MM.1S (cell line): Measurements from ENCODE around the gene REEP2.
A peak's percentile ranks its signal among the peaks of the same experiment; 100 is the strongest.
"Not testable (repeated sequence)": the region's sequence is repeated elsewhere in the genome, so short reads cannot be mapped to it uniquely, and the experiment has no call there.

Experiments
- DNase-seq: peaks from one replicate; pipeline ENCODE4 v3.0.0-alpha.2; 2015
- H2AFZ ChIP-seq: fragments of 300-600 bp; sonication (generic); 2 replicates; pipeline ENCODE4 v1.6.0; 2016; ENCODE audit warnings: antibody characterized with exemption, low read length
- H3F3A ChIP-seq: fragments of 300-600 bp; sonication (generic); 2 replicates; pipeline ENCODE4 v1.6.1; 2016; ENCODE audit warnings: mild to moderate bottlenecking, antibody characterized with exemption, low read length, moderate library complexity, mixed read lengths; ENCODE audit not compliant: insufficient read depth
- H3K27ac ChIP-seq: fragments of 300-600 bp; sonication (generic); 2 replicates; pipeline ENCODE4 v1.5.1; 2016; ENCODE audit warnings: mild to moderate bottlenecking, low read length
- H3K27me3 ChIP-seq: fragments of 300-600 bp; sonication (generic); replicated peaks from 2 replicates; pipeline ENCODE4 v1.6.0; 2016; ENCODE audit warnings: low read length; ENCODE audit not compliant: insufficient read depth
- H3K36me3 ChIP-seq: fragments of 300-600 bp; sonication (generic); replicated peaks from 2 replicates; pipeline ENCODE4 v1.6.1; 2016; ENCODE audit warnings: mild to moderate bottlenecking, low read length, mixed read lengths; ENCODE audit not compliant: insufficient read depth
- H3K4me1 ChIP-seq: fragments of 300-600 bp; sonication (generic); 2 replicates; pipeline ENCODE4 v1.6.1; 2016; ENCODE audit warnings: low read length, mixed read lengths
- H3K4me2 ChIP-seq: fragments of 300-600 bp; sonication (generic); 2 replicates; pipeline ENCODE4 v1.6.0; 2016; ENCODE audit warnings: low read depth, low read length
- H3K4me3 ChIP-seq: fragments of 300-600 bp; sonication (generic); 2 replicates; pipeline ENCODE4 v1.5.1; 2016; ENCODE audit warnings: low read length, mixed read lengths
- H3K79me2 ChIP-seq: fragments of 300-600 bp; sonication (generic); 2 replicates; pipeline ENCODE4 v1.6.1; 2016; ENCODE audit warnings: mixed run types, low read length, mixed read lengths
- H3K9ac ChIP-seq: fragments of 300-600 bp; sonication (generic); 2 replicates; pipeline ENCODE4 v1.6.1; 2016; ENCODE audit warnings: low read length, mixed read lengths
- H3K9me2 ChIP-seq: fragments of 300-600 bp; sonication (generic); replicated peaks from 2 replicates; pipeline ENCODE4 v1.6.1; 2016; ENCODE audit warnings: mild to moderate bottlenecking, low read length, mixed read lengths; ENCODE audit not compliant: insufficient read depth
- H3K9me3 ChIP-seq: fragments of 300-600 bp; sonication (generic); replicated peaks from 2 replicates; pipeline ENCODE4 v1.6.1; 2016; ENCODE audit warnings: mild to moderate bottlenecking, low read length, mixed read lengths; ENCODE audit not compliant: insufficient read depth
- H4K20me1 ChIP-seq: fragments of 300-600 bp; sonication (generic); 2 replicates; pipeline ENCODE4 v1.6.1; 2016; ENCODE audit warnings: mild to moderate bottlenecking, low read length, moderate library complexity, mixed read lengths; ENCODE audit not compliant: insufficient read depth
- EZH2 ChIP-seq: fragments of 300-600 bp; sonication (generic); optimal IDR thresholded peaks from 2 replicates; pipeline ENCODE3; 2017; ENCODE audit warnings: low read depth, mild to moderate bottlenecking, antibody characterized with exemption, low read length, mixed read lengths
- EZH2phosphoT487 ChIP-seq: fragments of 300-600 bp; sonication (generic); IDR thresholded peaks from 2 replicates; pipeline ENCODE4 v1.6.1; 2018; ENCODE audit warnings: antibody characterized with exemption, low read length
- TF ChIP-seq, protein P1 (sequence below): fragments of 300-600 bp; sonication (generic); IDR thresholded peaks from 2 replicates; pipeline ENCODE4 v1.5.1; 2016; ENCODE audit warnings: antibody characterized with exemption, low read length, mixed read lengths

REEP2 gene

DNA sequence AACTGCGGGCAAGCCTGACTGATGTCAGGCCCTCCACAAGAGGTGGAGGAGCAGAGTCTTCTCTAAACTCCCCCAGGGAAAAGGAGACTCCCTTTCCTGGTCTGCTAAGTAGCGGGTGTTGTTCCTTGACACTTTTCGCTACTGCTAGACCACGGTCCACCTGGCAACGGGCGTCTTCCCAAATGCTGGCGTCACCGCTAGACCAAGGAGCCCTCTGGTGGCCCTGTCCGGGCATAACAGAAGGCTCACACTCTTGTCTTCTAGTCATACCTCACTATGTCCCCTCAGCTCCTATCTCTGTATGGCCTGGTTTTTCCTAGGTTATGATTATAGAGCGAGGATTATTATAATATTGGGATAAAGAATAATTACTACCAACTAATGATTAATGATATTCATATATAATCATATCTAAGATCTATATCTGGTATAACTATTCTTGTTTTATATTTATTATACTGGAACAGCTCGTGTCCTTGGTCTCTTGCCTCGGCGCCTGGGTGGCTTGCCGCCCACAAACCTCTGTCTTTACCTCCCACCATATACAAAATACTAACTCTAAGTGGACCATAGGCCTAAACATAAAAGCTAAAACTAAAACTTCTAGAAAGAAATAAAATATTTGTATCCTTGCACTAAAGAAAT is 27.7 kb upstream of the REEP2 start:
- H3K27ac ChIP-seq, H3F3A ChIP-seq, H3K4me3 ChIP-seq, H2AFZ ChIP-seq, H3K27me3 ChIP-seq, H3K9me3 ChIP-seq, H3K4me1 ChIP-seq, H3K9ac ChIP-seq, H4K20me1 ChIP-seq, H3K79me2 ChIP-seq, H3K36me3 ChIP-seq, H3K4me2 ChIP-seq, H3K9me2 ChIP-seq: not testable (repeated sequence)
- peak; percentile 25 for DNase-seq
- TF ChIP-seq, protein P1, sequence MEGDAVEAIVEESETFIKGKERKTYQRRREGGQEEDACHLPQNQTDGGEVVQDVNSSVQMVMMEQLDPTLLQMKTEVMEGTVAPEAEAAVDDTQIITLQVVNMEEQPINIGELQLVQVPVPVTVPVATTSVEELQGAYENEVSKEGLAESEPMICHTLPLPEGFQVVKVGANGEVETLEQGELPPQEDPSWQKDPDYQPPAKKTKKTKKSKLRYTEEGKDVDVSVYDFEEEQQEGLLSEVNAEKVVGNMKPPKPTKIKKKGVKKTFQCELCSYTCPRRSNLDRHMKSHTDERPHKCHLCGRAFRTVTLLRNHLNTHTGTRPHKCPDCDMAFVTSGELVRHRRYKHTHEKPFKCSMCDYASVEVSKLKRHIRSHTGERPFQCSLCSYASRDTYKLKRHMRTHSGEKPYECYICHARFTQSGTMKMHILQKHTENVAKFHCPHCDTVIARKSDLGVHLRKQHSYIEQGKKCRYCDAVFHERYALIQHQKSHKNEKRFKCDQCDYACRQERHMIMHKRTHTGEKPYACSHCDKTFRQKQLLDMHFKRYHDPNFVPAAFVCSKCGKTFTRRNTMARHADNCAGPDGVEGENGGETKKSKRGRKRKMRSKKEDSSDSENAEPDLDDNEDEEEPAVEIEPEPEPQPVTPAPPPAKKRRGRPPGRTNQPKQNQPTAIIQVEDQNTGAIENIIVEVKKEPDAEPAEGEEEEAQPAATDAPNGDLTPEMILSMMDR = peak; percentile 24; the same call in 1 of the 2 replicates

DNA sequence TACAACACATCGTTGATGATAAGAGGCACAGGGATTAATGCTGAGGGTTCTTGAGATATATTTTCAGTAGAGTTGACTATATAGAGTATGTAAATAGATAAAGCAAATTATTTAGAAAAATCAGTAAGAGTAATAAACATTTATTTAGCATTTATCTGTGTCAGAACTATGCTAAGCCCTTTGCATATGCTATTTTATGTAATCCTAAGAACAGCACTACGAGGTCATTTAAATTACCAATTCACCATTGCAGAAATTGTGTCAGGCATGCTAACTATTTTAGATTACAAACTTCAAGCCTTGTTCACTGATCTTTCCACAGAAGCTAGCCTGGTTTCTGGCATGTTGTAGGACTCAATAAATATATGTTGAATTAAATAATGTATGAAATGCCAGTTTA is 20.4 kb upstream of the REEP2 start:
- H3K79me2 ChIP-seq = no peaks in the 10 kb centered on the region
- no peak overlapping the region for H3K4me2 ChIP-seq
- H3F3A ChIP-seq = no peaks in the 10 kb centered on the region
- H2AFZ ChIP-seq = no peak overlapping the region
- H3K4me1 ChIP-seq = 0 out of 2 replicates have a peak, but pooled peaks cover 7% of the 10 kb centered on the region
- no peak for DNase-seq
- no peaks in the 10 kb centered on the region for H3K9me3 ChIP-seq
- TF ChIP-seq EZH2phosphoT487 (no peak), EZH2 (no peak)
- TF ChIP-seq, protein P1 = no peak
- H3K9ac ChIP-seq = no peak overlapping the region
- no peak overlapping the region for H3K4me3 ChIP-seq
- no peaks in the 10 kb centered on the region for H3K27me3 ChIP-seq
- peaks cover 10% of the 10 kb centered on the region for H3K36me3 ChIP-seq
- H4K20me1 ChIP-seq = no peaks in the 10 kb centered on the region
- H3K27ac ChIP-seq = no peak overlapping the region
- no peaks in the 10 kb centered on the region for H3K9me2 ChIP-seq

DNA sequence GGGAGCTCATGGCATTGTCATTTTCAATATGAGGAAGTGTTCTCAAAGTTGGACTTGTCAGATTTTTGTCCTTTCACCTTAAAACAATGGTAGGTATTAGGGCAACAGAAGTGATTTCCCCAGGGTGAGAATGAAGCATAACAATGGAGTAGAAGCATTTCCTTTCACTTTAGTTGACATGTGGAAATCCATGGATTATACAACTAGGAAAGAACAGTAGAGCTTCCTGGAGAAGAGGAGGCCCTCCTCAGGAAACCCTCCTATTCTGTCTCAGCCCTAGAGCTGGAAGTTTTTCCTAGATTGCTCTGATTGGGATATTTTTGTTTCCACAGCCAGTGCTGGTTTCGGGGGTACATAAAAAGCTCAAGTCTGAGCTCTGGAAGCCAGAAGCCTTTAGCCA is 13.8 kb upstream of the REEP2 start:
- DNase-seq = no peak
- TF ChIP-seq EZH2 (no peak), EZH2phosphoT487 (no peak)
- TF ChIP-seq, protein P1 = no peak
- Histone ChIP-seq H3K4me2 (no peak overlapping the region), H3F3A (no peaks in the 10 kb centered on the region), H4K20me1 (no peaks in the 10 kb centered on the region), H3K4me1 (no peaks in the 10 kb centered on the region), H3K27ac (no peak overlapping the region), H3K9me3 (no peaks in the 10 kb centered on the region), H3K9ac (no peak overlapping the region), H3K4me3 (no peak overlapping the region), H3K27me3 (no peaks in the 10 kb centered on the region), H2AFZ (no peak overlapping the region), H3K9me2 (no peaks in the 10 kb centered on the region), H3K79me2 (no peaks in the 10 kb centered on the region), H3K36me3 (no peaks in the 10 kb centered on the region; the same call in none of the 2 replicates)
